ENCODE results near the gene CPA5.

CPA5 gene

GRCh38 chr7:130322615-130323014, 22.0 kb upstream of the CPA5 start:
- POLR2A ChIA-PET = no interaction called here
- CTCF ChIA-PET = no interaction called here
- TF ChIP-seq L3MBTL2 (conservative IDR thresholded peaks at IDR 0.05) (no peak), FOXK2 (IDR thresholded peaks at IDR 0.05) (no peak), ARNT (IDR thresholded peaks at IDR 0.05) (no peak), SUZ12 (IDR thresholded peaks at IDR 0.05) (no peak), FOXM1 (IDR thresholded peaks at IDR 0.05; ENCODE audit: borderline replicate concordance) (no peak), ZNF384 (IDR thresholded peaks at IDR 0.05) (no peak), TARDBP (IDR thresholded peaks at IDR 0.05) (no peak), NFRKB (IDR thresholded peaks at IDR 0.05) (no peak)
- no peak for DNase-seq (ENCODE audit: extremely low spot score)

- no peak for DNase-seq (ENCODE audit: extremely low spot score)
- POLR2A ChIA-PET = no interaction called here
- TF ChIP-seq CTBP1 (IDR thresholded peaks at IDR 0.05; ENCODE audit: borderline replicate concordance) (no peak), NFRKB (IDR thresholded peaks at IDR 0.05) (no peak), HDGF (IDR thresholded peaks at IDR 0.05; ENCODE audit: borderline replicate concordance) (no peak), ZNF384 (IDR thresholded peaks at IDR 0.05) (no peak), L3MBTL2 (conservative IDR thresholded peaks at IDR 0.05) (no peak), FOXK2 (IDR thresholded peaks at IDR 0.05) (no peak), LEF1 (IDR thresholded peaks at IDR 0.05; ENCODE audit: borderline replicate concordance) (no peak), TARDBP (IDR thresholded peaks at IDR 0.05) (no peak), FOXA1 (IDR thresholded peaks at IDR 0.05) (no peak), FOXM1 (IDR thresholded peaks at IDR 0.05; ENCODE audit: borderline replicate concordance) (no peak), ELF4 (IDR thresholded peaks at IDR 0.05) (no peak)
- CTCF ChIA-PET = no interaction called here
Measured at GRCh38 chr7:130324306-130324943, 20.2 kb upstream of the CPA5 start.

GRCh38 chr7:130329681-130330080, 14.9 kb upstream of the CPA5 start:
- no peak for TF ChIP-seq TARDBP (IDR thresholded peaks at IDR 0.05)
- TF ChIP-seq, protein P1, sequence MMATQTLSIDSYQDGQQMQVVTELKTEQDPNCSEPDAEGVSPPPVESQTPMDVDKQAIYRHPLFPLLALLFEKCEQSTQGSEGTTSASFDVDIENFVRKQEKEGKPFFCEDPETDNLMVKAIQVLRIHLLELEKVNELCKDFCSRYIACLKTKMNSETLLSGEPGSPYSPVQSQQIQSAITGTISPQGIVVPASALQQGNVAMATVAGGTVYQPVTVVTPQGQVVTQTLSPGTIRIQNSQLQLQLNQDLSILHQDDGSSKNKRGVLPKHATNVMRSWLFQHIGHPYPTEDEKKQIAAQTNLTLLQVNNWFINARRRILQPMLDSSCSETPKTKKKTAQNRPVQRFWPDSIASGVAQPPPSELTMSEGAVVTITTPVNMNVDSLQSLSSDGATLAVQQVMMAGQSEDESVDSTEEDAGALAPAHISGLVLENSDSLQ (IDR thresholded peaks at IDR 0.05) = no peak
- TF ChIP-seq ELF4 (IDR thresholded peaks at IDR 0.05) = no peak
- no peak for TF ChIP-seq FOXA1 (IDR thresholded peaks at IDR 0.05)
- TF ChIP-seq FOXM1 (IDR thresholded peaks at IDR 0.05; ENCODE audit: borderline replicate concordance) = no peak
- TF ChIP-seq NFRKB (IDR thresholded peaks at IDR 0.05) = no peak
- no peak for TF ChIP-seq HDGF (IDR thresholded peaks at IDR 0.05; ENCODE audit: borderline replicate concordance)
- TF ChIP-seq ZNF384 (IDR thresholded peaks at IDR 0.05) = no peak
- no peak for TF ChIP-seq SUZ12 (IDR thresholded peaks at IDR 0.05)
- POLR2A ChIA-PET = no interaction called here
- CTCF ChIA-PET = no interaction called here
- DNase-seq (ENCODE audit: extremely low spot score) = no peak

DNA sequence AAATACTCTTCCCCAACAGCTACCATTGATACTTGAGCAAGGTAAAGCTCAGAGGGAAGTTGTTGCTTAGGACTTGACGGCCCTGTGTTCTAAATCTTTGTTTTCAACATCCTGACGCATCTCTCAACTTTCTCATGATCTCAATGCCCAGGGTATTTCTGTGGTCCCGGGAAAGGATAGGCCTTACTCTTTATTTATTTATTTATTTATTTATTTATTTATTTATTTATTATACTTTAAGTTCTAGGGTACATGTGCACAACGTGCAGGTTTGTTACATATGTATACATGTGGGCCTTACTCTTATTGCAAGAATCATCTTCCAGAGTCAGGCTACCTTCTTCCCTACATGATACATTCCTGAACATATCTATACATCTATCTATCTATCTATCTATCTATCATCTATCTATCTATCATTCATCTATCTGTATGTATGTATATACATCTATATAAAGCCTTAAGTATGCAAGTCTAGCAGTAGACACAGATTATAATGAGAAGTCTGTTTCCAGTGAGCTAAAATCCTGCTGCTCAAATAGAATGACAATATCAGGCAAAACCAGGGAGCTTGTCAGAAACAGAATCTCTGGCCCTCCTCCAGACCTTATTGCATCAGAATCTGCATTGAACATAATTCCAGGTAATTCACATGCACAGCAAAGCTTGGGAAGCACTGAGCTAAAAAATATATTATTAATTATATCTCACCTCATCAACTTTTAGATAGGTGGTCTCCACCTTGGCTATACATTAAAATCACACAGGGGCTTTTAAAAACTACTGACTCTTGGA, 12.2 kb upstream of the CPA5 start:
- ChIA-PET CTCF (no interaction called here), POLR2A (interaction anchor here (1.0 kb wide), 1 partner anchor 11 kb away, joined by 4 read pairs; no protein-coding TSS in a partner anchor)
- TF ChIP-seq SP1 (IDR thresholded peaks at IDR 0.05) = no peak
- no peak for TF ChIP-seq SUZ12 (IDR thresholded peaks at IDR 0.05)
- TF ChIP-seq ELF4 (IDR thresholded peaks at IDR 0.05) = no peak
- no peak for TF ChIP-seq FOXK2 (IDR thresholded peaks at IDR 0.05)
- TF ChIP-seq FOXM1 (IDR thresholded peaks at IDR 0.05; ENCODE audit: borderline replicate concordance) = no peak
- no peak for TF ChIP-seq L3MBTL2 (conservative IDR thresholded peaks at IDR 0.05)
- TF ChIP-seq NFRKB (IDR thresholded peaks at IDR 0.05) = no peak
- no peak for TF ChIP-seq CTBP1 (IDR thresholded peaks at IDR 0.05; ENCODE audit: borderline replicate concordance)
- TF ChIP-seq LEF1 (IDR thresholded peaks at IDR 0.05; ENCODE audit: borderline replicate concordance) = no peak
- TF ChIP-seq TARDBP (IDR thresholded peaks at IDR 0.05) = no peak
- no peak for TF ChIP-seq BHLHE40 (IDR thresholded peaks at IDR 0.05; ENCODE audit: borderline replicate concordance)
- no peak for DNase-seq (ENCODE audit: extremely low spot score)

GRCh38 chr7:130333832-130334231, 10.8 kb upstream of the CPA5 start:
- CTCF ChIA-PET = no interaction called here
- DNase-seq (ENCODE audit: extremely low spot score) = no peak
- POLR2A ChIA-PET = no interaction called here
- no peak for TF ChIP-seq TARDBP (IDR thresholded peaks at IDR 0.05)
- TF ChIP-seq FOXM1 (IDR thresholded peaks at IDR 0.05; ENCODE audit: borderline replicate concordance) = no peak
- TF ChIP-seq, protein P1 (IDR thresholded peaks at IDR 0.05) = no peak
- TF ChIP-seq BHLHE40 (IDR thresholded peaks at IDR 0.05; ENCODE audit: borderline replicate concordance) = no peak
- no peak for TF ChIP-seq CTBP1 (IDR thresholded peaks at IDR 0.05; ENCODE audit: borderline replicate concordance)
- TF ChIP-seq ELF4 (IDR thresholded peaks at IDR 0.05) = no peak
- TF ChIP-seq SP1 (IDR thresholded peaks at IDR 0.05) = no peak
- TF ChIP-seq ZNF384 (IDR thresholded peaks at IDR 0.05) = no peak
- TF ChIP-seq ARNT (IDR thresholded peaks at IDR 0.05) = no peak
- TF ChIP-seq HDGF (IDR thresholded peaks at IDR 0.05; ENCODE audit: borderline replicate concordance) = no peak

GRCh38 chr7:130334274-130334673, 10.3 kb upstream of the CPA5 start:
- no peak for DNase-seq (ENCODE audit: extremely low spot score)
- TF ChIP-seq ELF4 (IDR thresholded peaks at IDR 0.05) (no peak), SP1 (IDR thresholded peaks at IDR 0.05) (no peak), FOXM1 (IDR thresholded peaks at IDR 0.05; ENCODE audit: borderline replicate concordance) (no peak), HDGF (IDR thresholded peaks at IDR 0.05; ENCODE audit: borderline replicate concordance) (no peak), TARDBP (IDR thresholded peaks at IDR 0.05) (no peak), NFRKB (IDR thresholded peaks at IDR 0.05) (no peak), CTBP1 (IDR thresholded peaks at IDR 0.05; ENCODE audit: borderline replicate concordance) (no peak), FOXA1 (IDR thresholded peaks at IDR 0.05) (no peak), FOXK2 (IDR thresholded peaks at IDR 0.05) (no peak), ARNT (IDR thresholded peaks at IDR 0.05) (no peak), LEF1 (IDR thresholded peaks at IDR 0.05; ENCODE audit: borderline replicate concordance) (no peak), SUZ12 (IDR thresholded peaks at IDR 0.05) (no peak), ZNF384 (IDR thresholded peaks at IDR 0.05) (no peak), BHLHE40 (IDR thresholded peaks at IDR 0.05; ENCODE audit: borderline replicate concordance) (no peak), L3MBTL2 (conservative IDR thresholded peaks at IDR 0.05) (no peak)
- TF ChIP-seq, protein P1 (IDR thresholded peaks at IDR 0.05) = no peak
- CTCF ChIA-PET = no interaction called here
- POLR2A ChIA-PET = no interaction called here

All from HEK293T (cell line).